ENCODE results near the gene MRPS10.

DNA sequence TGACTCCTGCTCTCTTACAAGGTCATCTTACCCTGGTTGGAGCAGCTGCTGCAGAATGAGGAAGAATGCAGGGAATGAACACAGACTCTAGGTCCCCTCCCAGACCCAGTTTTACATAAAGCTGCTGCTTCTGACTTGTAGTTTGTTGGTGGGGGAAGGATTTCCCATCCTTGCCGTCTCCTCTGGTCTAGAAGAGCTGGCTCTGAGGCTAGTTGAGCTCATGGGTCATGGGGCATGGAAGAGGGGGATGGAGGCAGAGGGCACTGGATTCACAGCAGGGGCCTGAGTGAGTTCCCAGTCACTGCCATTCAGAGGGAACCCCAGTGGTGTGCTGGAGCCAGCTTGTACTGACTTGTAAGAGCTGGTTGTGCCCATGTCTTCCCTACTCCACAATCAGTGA lies 53.7 kb downstream of the MRPS10 start:
- no peak for TF ChIP-seq CEBPB (IDR thresholded peaks at IDR 0.05)
- TF ChIP-seq, protein P1, sequence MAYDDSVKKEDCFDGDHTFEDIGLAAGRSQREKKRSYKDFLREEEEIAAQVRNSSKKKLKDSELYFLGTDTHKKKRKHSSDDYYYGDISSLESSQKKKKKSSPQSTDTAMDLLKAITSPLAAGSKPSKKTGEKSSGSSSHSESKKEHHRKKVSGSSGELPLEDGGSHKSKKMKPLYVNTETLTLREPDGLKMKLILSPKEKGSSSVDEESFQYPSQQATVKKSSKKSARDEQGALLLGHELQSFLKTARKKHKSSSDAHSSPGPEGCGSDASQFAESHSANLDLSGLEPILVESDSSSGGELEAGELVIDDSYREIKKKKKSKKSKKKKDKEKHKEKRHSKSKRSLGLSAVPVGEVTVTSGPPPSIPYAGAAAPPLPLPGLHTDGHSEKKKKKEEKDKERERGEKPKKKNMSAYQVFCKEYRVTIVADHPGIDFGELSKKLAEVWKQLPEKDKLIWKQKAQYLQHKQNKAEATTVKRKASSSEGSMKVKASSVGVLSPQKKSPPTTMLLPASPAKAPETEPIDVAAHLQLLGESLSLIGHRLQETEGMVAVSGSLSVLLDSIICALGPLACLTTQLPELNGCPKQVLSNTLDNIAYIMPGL (CRISPR knock-in tag; IDR thresholded peaks at IDR 0.05; ENCODE audit: borderline replicate concordance) = no peak
- TF ChIP-seq EP300 (IDR thresholded peaks at IDR 0.05) = no peak
- TF ChIP-seq, protein P2, sequence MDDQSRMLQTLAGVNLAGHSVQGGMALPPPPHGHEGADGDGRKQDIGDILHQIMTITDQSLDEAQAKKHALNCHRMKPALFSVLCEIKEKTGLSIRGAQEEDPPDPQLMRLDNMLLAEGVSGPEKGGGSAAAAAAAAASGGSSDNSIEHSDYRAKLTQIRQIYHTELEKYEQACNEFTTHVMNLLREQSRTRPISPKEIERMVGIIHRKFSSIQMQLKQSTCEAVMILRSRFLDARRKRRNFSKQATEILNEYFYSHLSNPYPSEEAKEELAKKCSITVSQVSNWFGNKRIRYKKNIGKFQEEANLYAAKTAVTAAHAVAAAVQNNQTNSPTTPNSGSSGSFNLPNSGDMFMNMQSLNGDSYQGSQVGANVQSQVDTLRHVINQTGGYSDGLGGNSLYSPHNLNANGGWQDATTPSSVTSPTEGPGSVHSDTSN (IDR thresholded peaks at IDR 0.05) = no peak
- TF ChIP-seq SMC3 (IDR thresholded peaks at IDR 0.05) = no peak
- no peak for TF ChIP-seq FOSL2 (IDR thresholded peaks at IDR 0.05)
- TF ChIP-seq FOSL2 (CRISPR knock-in tag; IDR thresholded peaks at IDR 0.05) = no peak
- no peak for TF ChIP-seq ELK1 (IDR thresholded peaks at IDR 0.05; ENCODE audit: low read depth, low read length)
- TF ChIP-seq CTCF (IDR thresholded peaks at IDR 0.05) = no peak
- TF ChIP-seq CBX8 (IDR thresholded peaks at IDR 0.05) = no peak
- TF ChIP-seq ESRRA (IDR thresholded peaks at IDR 0.05; ENCODE audit: borderline replicate concordance, low read length) = no peak
- TF ChIP-seq RFX5 (IDR thresholded peaks at IDR 0.05) = no peak
- TF ChIP-seq, protein P3, sequence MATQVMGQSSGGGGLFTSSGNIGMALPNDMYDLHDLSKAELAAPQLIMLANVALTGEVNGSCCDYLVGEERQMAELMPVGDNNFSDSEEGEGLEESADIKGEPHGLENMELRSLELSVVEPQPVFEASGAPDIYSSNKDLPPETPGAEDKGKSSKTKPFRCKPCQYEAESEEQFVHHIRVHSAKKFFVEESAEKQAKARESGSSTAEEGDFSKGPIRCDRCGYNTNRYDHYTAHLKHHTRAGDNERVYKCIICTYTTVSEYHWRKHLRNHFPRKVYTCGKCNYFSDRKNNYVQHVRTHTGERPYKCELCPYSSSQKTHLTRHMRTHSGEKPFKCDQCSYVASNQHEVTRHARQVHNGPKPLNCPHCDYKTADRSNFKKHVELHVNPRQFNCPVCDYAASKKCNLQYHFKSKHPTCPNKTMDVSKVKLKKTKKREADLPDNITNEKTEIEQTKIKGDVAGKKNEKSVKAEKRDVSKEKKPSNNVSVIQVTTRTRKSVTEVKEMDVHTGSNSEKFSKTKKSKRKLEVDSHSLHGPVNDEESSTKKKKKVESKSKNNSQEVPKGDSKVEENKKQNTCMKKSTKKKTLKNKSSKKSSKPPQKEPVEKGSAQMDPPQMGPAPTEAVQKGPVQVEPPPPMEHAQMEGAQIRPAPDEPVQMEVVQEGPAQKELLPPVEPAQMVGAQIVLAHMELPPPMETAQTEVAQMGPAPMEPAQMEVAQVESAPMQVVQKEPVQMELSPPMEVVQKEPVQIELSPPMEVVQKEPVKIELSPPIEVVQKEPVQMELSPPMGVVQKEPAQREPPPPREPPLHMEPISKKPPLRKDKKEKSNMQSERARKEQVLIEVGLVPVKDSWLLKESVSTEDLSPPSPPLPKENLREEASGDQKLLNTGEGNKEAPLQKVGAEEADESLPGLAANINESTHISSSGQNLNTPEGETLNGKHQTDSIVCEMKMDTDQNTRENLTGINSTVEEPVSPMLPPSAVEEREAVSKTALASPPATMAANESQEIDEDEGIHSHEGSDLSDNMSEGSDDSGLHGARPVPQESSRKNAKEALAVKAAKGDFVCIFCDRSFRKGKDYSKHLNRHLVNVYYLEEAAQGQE (IDR thresholded peaks at IDR 0.05) = no peak
